GM08714 (cell line): Measurements from ENCODE around the gene EID3.
A peak's percentile ranks its signal among the peaks of the same experiment; 100 is the strongest.
"Not testable (repeated sequence)": the region's sequence is repeated elsewhere in the genome, so short reads cannot be mapped to it uniquely, and the experiment has no call there.

Source experiments
- H3K4me3 ChIP-seq: fragments of 200-500 bp; sonication (Bioruptor generic); 2 replicates; pipeline ENCODE4 v1.5.1; 2014; ENCODE audit warnings: mild to moderate bottlenecking, low read length, inconsistent platforms
- ZNF274 ChIP-seq: IDR thresholded peaks from 2 replicates; pipeline ENCODE4 v1.6.1; 2012; ENCODE audit warnings: mild to moderate bottlenecking, low read depth, low read length

EID3 gene

DNA sequence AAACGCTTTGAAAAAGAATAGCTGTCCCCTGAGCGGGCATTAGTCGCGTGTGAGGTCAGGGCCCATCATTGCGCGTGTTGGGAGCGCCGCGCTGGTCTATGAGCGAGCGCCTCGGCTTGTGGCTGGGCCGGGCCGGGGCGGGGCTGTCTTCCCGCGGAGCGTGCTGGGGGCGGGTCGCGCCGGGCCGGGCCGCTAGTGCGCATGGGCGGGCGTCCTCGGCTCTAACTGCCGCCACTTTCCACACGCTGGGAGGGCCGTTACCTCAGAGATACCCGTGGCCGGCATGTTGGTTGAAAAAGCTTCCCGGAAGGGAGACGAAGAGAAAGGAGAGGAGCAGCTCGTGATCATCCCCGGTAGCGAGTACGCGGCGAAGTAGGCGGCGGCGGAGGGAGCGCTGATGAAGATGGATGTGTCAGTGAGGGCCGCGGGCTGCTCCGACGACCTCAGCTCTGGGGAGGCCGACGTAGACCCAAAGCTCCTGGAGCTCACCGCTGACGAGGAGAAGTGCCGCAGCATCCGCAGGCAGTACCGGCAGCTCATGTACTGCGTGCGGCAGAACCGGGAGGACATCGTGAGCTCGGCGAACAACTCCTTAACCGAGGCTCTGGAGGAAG, at the start of gene EID3:
EID3 (plus strand) TSS at position 202 of the 614 bp plus-strand sequence; CDS start at position 398, 196 bp downstream.
- peak within 1 kb of the TSS; percentile 58; the same call in 1 of the 2 replicates for H3K4me3 ChIP-seq
- TF ChIP-seq ZNF274: no peak

DNA sequence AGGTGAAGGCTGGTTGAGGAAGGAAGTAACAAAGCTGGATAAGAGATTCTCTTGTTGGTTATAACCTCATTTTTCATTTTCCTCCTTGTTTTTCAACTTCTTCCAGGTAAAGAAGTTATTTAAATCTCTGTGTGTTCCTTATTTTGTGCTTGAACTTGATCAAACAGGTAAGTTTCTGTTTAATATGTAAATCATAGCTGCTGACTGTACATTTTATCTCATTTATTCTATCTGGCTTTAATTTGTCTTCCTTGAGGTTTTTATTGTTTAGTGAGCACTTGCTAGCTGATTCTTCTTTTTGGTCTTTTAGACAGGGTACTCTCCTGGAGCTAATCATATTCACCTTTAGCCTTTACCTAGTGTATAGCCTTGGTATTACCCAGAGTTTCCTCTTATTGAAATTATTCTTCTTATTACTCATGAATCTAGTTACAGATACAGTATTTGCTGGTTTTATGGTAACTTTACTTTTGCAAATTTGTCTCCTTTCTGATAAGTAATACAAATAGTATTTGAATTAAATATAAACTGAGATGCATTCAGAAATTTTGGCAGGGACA, 45.5 kb upstream of the EID3 start:
- H3K4me3 ChIP-seq: no peak overlapping the region
- TF ChIP-seq ZNF274: no peak

DNA sequence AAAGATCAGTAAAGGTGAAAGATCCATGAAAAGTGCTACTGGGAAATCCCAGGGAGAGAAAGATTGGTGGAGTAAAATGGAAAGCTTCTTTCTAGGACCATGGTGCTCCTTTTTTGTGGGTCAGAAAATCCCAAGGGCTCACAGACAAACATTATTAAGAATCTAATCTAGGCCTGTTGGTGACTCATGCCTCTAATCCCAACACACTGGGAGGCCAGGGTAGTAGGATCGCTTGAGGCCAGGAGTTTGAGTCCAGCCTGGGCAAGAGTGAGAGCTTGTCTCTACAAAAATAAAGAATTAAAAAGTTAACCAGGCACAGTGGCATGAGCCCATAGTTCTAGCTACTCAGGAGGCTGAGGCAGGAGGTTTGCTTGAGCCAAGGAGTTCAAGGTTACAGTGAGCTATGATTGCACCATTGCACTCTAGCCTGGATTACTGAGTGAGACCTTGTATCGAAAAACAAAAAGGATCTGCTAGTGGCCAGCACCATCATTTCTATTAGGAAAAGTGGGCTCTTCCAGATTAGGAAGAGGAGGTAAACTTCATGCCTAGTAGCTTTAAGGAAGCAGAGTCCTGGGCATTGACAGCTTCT, 45.0 kb upstream of the EID3 start:
- TF ChIP-seq ZNF274: no peak
- no peak overlapping the region for H3K4me3 ChIP-seq

DNA sequence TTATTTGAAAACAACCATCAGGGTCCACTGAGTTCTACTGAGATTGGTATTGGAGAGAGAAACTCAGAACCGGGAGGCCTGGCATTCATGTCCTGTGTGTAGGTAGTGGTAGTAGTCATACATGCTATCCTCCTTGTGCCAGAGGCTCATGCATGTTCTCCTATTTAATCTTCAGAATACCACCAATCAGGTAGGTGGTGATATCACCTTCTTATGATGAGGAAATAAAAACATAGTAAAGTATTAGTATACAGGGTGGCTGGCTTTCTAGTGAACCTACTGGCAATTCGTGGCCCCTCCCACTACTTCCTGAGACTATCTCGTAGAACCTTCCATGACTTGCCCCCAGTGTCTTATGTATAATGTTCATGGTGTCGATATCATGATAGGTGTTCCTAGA, 40.5 kb upstream of the EID3 start:
- no peak for TF ChIP-seq ZNF274
- no peak overlapping the region for H3K4me3 ChIP-seq

DNA sequence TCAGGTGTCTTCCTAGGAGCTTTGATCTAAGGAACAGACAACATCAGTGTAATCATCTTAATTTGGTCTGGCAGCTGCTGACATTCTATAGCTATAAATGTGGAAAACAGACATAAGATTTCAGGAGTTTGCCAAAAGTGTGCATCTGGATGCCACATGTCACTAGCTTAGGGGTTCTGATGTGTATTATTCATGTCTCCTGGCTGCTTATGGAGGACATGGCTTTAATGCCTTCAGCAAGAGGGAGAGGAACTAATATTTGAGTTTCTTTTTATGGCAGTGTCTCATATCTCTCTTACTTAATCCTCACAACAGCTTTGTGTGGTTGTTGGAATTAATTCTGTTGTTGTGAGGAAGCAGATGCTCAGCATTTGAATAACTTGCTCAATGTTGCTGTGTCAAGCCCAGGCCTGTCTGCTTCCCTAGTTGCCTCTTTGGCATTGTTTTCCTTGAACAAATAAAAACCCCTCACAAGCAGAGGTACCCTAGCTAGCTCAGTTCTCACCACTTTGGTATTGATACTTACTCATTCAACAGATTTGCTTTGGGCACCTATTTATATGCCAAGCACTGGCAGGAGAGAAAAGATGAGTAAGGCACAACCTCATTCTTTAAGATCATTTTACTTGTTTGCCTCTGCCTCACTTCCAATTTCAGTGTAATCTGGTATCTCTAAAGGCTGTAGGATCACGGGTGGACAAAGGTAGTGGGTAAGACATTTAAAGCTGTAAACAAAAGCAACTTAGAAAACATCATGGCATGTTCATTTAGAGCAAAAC, 39.8 kb upstream of the EID3 start:
- TF ChIP-seq ZNF274: no peak
- H3K4me3 ChIP-seq: no peak overlapping the region

DNA sequence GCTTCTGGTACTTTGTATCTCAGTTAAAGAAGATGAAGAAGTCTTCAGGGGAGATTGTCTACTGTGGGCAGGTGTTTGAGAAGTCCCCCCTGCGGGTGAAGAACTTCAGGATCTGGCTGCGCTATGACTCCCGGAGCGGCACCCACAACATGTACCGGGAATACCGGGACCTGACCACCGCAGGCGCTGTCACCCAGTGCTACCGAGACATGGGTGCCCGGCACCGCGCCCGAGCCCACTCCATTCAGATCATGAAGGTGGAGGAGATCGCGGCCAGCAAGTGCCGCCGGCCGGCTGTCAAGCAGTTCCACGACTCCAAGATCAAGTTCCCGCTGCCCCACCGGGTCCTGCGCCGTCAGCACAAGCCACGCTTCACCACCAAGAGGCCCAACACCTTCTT, 38.1 kb upstream of the EID3 start:
- not testable (repeated sequence) for H3K4me3 ChIP-seq

DNA sequence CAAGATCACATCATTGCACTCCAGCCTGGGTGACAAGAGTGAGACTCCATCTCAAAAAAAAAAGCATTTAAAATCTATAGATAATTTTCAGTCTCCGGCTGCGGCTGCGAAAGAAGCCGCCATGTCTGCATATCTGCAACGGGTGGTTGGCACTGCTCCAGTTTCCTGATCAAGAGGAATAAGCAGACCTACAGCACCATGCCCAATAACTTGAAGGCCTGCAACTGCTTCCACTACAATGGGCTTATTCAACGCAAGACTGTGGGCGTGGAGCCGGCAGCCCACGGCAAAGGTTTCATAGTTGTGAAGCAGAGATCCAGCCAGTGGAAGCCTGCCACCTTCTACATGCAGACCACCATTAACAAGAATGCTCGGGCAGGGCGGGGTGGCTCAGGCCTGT, 30.6 kb upstream of the EID3 start:
- no peak overlapping the region for H3K4me3 ChIP-seq
- TF ChIP-seq ZNF274: no peak

DNA sequence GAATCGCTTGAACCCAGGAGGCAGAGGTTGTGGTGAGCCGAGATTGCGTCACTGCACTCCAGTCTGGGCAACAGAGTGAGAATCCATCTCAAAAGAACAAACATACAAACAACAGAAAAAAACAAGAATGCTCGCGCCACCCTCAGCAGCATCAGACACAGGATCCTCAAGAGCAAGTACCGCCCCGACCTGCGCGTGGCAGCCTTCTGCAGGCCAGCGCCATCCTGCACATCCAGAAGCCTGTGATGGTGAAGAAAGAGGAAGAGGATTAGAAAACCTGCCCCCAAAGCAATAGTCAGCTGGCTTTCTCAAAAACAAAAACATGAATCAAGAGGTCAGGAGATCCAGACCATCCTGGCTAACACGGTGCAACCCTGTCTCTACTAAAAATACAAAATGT, 30.0 kb upstream of the EID3 start:
- H3K4me3 ChIP-seq: no peak overlapping the region
- TF ChIP-seq ZNF274: no peak

DNA sequence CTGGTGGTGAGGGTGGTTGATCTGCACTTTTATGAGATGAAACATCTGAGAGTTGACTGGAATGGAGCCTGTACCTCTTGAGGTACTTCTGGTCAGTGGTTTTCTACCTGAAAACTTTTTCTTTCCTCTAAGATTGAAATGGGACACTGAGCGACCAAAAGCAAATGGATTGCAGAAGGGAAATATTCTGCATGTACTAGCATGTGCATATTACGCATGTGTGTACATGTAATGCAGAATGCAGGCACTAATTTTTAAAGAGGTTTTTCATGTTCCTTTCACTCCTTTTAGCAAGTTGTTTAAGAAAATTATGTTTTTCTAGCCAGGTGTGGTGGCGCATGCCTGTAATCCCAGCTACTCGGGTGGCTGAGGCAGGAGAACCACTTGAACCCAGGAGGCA, 28.7 kb upstream of the EID3 start:
- TF ChIP-seq ZNF274: no peak

DNA sequence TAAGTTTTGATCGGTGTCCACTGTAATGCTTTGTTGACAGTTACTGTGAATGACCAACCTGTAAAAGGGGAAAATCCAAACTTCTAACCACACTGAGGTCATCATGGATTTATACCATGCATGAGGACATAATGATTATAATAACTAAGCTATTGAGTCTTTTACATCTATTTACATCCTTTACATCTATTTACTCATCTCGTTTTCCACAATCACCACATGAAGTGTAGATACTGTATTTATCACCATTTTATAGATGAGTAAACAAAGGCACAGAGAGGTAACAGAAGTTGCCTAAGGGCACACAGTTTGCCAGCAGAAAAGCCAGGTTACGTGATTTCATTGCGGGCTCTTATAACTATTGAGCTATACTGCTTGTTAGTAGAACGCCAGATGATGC, 27.9 kb upstream of the EID3 start:
- TF ChIP-seq ZNF274: no peak
- peak overlapping the region; percentile 62; the same call in 1 of the 2 replicates for H3K4me3 ChIP-seq

More for the DNA sequence above, 28.7 kb upstream of the EID3 start:
- no peak overlapping the region for H3K4me3 ChIP-seq

DNA sequence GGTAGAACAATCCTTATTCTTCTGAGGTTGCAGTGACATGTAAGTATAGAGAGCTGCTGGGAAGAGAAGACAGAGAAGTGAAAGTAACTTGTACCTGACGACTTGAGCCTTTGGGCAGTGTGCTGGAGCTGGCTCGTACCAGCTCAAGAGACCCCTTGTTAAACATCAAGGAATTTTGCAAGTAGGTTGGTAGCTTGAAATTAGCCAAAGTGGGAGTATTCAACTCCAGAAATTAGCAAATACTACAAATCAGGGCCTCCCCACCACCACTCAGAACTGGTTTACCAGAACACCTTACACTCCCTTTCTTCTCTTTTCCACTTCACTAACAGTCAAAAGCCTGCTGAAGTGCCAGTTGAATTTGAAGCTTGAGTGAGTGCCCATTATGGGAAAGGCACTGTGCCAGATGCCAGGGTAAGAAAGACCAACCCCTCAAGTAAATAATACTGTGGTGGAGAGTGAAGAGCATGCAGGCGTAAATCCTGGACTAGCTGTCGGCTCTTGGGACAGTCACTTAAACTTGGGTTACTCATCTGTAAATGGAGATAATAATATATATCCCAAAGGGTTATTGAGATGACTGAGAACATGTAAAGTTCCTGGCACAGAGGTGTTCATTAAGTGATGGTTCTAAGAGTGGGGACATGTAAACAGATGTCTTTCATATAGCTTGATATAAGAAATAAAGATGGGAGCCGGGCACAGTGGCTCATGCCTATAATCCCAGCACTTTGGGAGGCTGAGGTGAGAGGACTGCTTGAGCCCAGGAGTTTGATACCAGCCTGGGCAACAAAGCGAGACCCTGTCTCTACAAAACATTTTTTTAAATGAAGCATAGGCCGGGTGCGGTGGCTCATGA, 27.0 kb upstream of the EID3 start:
- peak overlapping the region; percentile 62; the same call in 1 of the 2 replicates for H3K4me3 ChIP-seq
- TF ChIP-seq ZNF274: no peak

DNA sequence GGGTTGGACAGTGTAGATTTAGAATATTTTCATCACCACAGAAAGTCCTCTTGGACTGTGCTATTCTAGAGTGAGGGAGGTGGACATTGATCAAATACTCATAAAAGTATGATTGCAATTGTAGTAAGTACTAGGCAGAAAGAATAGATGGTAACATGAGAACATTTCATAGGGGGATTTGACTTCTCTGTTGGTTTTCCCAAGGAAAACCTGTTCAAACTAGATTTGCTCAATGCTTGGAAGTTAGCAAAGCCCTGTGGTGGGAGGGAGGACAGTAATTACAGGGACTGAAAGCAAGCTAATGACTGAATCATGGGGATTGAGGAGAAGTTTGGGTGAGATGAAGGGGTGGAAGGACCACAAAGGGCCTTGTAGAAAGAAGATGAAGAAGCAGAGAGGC, 24.4 kb upstream of the EID3 start:
- TF ChIP-seq ZNF274: no peak
- H3K4me3 ChIP-seq: no peak overlapping the region

DNA sequence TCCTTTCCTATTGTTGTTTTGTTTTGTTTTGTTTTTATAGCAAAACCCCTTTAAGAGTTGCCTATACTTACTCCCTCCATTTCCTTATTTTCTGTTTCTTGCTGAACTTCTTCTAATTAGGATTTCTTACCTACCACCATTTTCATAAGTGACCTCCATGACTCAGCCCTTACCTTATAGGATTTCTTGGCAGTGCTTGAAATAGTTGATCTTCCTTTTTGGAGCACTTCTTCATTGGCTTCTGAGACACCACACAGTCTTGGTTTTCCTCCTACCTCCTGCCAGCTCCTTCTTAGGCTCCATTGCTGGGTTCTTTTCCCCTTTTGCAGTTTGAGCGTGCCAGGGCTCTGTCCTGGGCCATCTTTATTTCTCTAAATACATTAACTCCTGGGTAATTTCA, 23.4 kb upstream of the EID3 start:
- H3K4me3 ChIP-seq: no peak overlapping the region
- no peak for TF ChIP-seq ZNF274
